IMR-90 (cell line): ENCODE measurements around the gene ESD. TPM values are rescaled to one million over a fixed set of nuclear protein-coding genes. Genes with fewer than 3 reads are reported as not detected.

Experiments used
- ATAC-seq: fragments of 200-7000 bp; cut with Tn5 transposase; 2 replicates; pipeline ENCODE4 v1.9.1; 2020; ENCODE audit warnings: low read depth, mild to moderate bottlenecking, moderate library complexity
- BruUV-seq: library from RNA; stranded (reverse); fragments of 400-500 nt; replicated peaks from 2 replicates; lab custom pipeline; 2021; lab: Mats Ljungman, UMichigan
- CTCF ChIA-PET: fragments of 300-600 bp; formaldehyde crosslinking; extraction: SDS; loops from one replicate; lab custom pipeline; 2021; ENCODE audit warnings: antibody characterized with exemption; lab: Yijun Ruan, JAX
- POLR2A ChIA-PET: fragments of 300-600 bp; sonication (Branson Sonifier 250); formaldehyde crosslinking; loops from one replicate; lab custom pipeline; 2022; ENCODE audit warnings: antibody characterized with exemption; ENCODE audit not compliant: unreplicated experiment; lab: Charles Lee
- DNase-seq: peaks from one replicate; pipeline ENCODE4 v3.0.0; 2013
- H2AFZ ChIP-seq: replicated peaks from 2 replicates; pipeline ENCODE3; 2013; ENCODE audit warnings: low read length, mild to moderate bottlenecking; ENCODE audit not compliant: poor library complexity
- H2AK5ac ChIP-seq: 2 replicates; pipeline ENCODE4 v1.6.1; 2013; ENCODE audit warnings: low read depth, low read length, inconsistent platforms
- H2AK9ac ChIP-seq: replicated peaks from 2 replicates; pipeline ENCODE3; 2013; ENCODE audit warnings: mild to moderate bottlenecking, low read depth, low read length, moderate library complexity; ENCODE audit not compliant: poor library complexity
- H2BK120ac ChIP-seq: 2 replicates; pipeline ENCODE4 v1.6.1; 2013; ENCODE audit warnings: low read depth, low read length, inconsistent platforms
- H2BK15ac ChIP-seq: 3 replicates; pipeline ENCODE4 v1.6.1; 2013; ENCODE audit warnings: low read depth, low read length, inconsistent platforms
- H2BK20ac ChIP-seq: 2 replicates; pipeline ENCODE4 v1.6.1; 2013; ENCODE audit warnings: low read depth, mild to moderate bottlenecking, inconsistent platforms, low read length, moderate library complexity
- H2BK5ac ChIP-seq: 2 replicates; pipeline ENCODE4 v1.6.1; 2013; ENCODE audit warnings: mild to moderate bottlenecking, low read depth, low read length, inconsistent platforms; ENCODE audit not compliant: poor library complexity, severe bottlenecking
- H3K14ac ChIP-seq: replicated peaks from 2 replicates; pipeline ENCODE4 v1.6.1; 2013; ENCODE audit warnings: low read depth, low read length, inconsistent platforms
- H3K18ac ChIP-seq: 2 replicates; pipeline ENCODE4 v1.6.1; 2013; ENCODE audit warnings: low read depth, low read length, control low read depth
- H3K23ac ChIP-seq: 2 replicates; pipeline ENCODE4 v1.6.1; 2013; ENCODE audit warnings: low read depth, low read length, inconsistent platforms
- H3K27ac ChIP-seq: 2 replicates; pipeline ENCODE4 v1.5.1; 2013; ENCODE audit warnings: mild to moderate bottlenecking, control low read depth, low read length; ENCODE audit not compliant: insufficient read depth
- H3K27me3 ChIP-seq: 2 replicates; pipeline ENCODE4 v1.6.1; 2013; ENCODE audit warnings: low read length; ENCODE audit not compliant: control insufficient read depth, insufficient read depth
- H3K36me3 ChIP-seq: 2 replicates; pipeline ENCODE4 v1.6.1; 2013; ENCODE audit warnings: low read length, mixed read lengths; ENCODE audit not compliant: control insufficient read depth, insufficient read depth
- H3K4ac ChIP-seq: 2 replicates; pipeline ENCODE4 v1.6.1; 2013; ENCODE audit warnings: low read depth, low read length, inconsistent platforms
- H3K4me1 ChIP-seq: 2 replicates; pipeline ENCODE4 v1.6.1; 2013; ENCODE audit warnings: low read length, mixed read lengths; ENCODE audit not compliant: control insufficient read depth, insufficient read depth
- H3K4me2 ChIP-seq: 2 replicates; pipeline ENCODE4 v1.6.1; 2013; ENCODE audit warnings: low read depth, mild to moderate bottlenecking, control low read depth, low read length, moderate library complexity
- H3K4me3 ChIP-seq: 2 replicates; pipeline ENCODE4 v1.5.1; 2013; ENCODE audit warnings: low read depth, mild to moderate bottlenecking, control low read depth, low read length, moderate library complexity; ENCODE audit not compliant: insufficient read depth
- H3K56ac ChIP-seq: 2 replicates; pipeline ENCODE4 v1.6.1; 2013; ENCODE audit warnings: low read length, inconsistent platforms; ENCODE audit not compliant: insufficient read depth; ENCODE audit errors: extremely low read depth
- H3K79me1 ChIP-seq, 2 experiments: 2 replicates each; pipeline ENCODE4 v1.6.1; 2013; ENCODE audit warnings: low read length in 2 of 2, inconsistent platforms in 1 of 2, low read depth in 1 of 2
- H3K9ac ChIP-seq: 2 replicates; pipeline ENCODE4 v1.6.1; 2013; ENCODE audit warnings: low read depth, low read length, control low read depth
- H3K9me1 ChIP-seq: 2 replicates; pipeline ENCODE4 v1.6.1; 2013; ENCODE audit warnings: low read length, inconsistent platforms; ENCODE audit not compliant: insufficient read depth
- H3K9me3 ChIP-seq: 2 replicates; pipeline ENCODE4 v1.6.1; 2013; ENCODE audit warnings: low read length; ENCODE audit not compliant: control insufficient read depth, insufficient read depth
- H4K20me1 ChIP-seq: 2 replicates; pipeline ENCODE4 v1.6.1; 2013; ENCODE audit warnings: low read length, inconsistent platforms; ENCODE audit not compliant: insufficient read depth
- H4K5ac ChIP-seq: 2 replicates; pipeline ENCODE4 v1.6.1; 2013; ENCODE audit warnings: mild to moderate bottlenecking, low read depth, low read length, control low read depth
- H4K8ac ChIP-seq, 2 experiments: 2 replicates each; pipeline ENCODE4 v1.6.1; 2013; ENCODE audit warnings: low read depth in 2 of 2, low read length in 2 of 2, control low read depth in 1 of 2, inconsistent platforms in 1 of 2
- H4K91ac ChIP-seq: 2 replicates; pipeline ENCODE4 v1.6.1; 2013; ENCODE audit warnings: low read depth, low read length, inconsistent platforms; ENCODE audit not compliant: insufficient read depth
- BHLHE40 ChIP-seq: fragments of 150-350 bp; IDR thresholded peaks from 2 replicates; pipeline ENCODE4 v1.6.1; 2016; ENCODE audit warnings: mild to moderate bottlenecking, low read depth, low read length
- CEBPB ChIP-seq: IDR thresholded peaks from 2 replicates; pipeline ENCODE4 v1.6.1; 2012; ENCODE audit warnings: low read depth, low read length, improper control_type of control experiment
- CHD1 ChIP-seq: IDR thresholded peaks from 2 replicates; pipeline ENCODE4 v1.6.1; 2012; ENCODE audit warnings: low read depth, low read length, improper control_type of control experiment
- FOS ChIP-seq: fragments of 150-350 bp; IDR thresholded peaks from 2 replicates; pipeline ENCODE4 v1.6.1; 2016; ENCODE audit warnings: low read depth, low read length
- MAZ ChIP-seq: IDR thresholded peaks from 2 replicates; pipeline ENCODE4 v1.6.1; 2012; ENCODE audit warnings: low read depth, mild to moderate bottlenecking, low read length, improper control_type of control experiment, moderate library complexity, borderline replicate concordance
- MXI1 ChIP-seq: IDR thresholded peaks from 2 replicates; pipeline ENCODE4 v1.6.1; 2012; ENCODE audit warnings: low read depth, mild to moderate bottlenecking, low read length, moderate library complexity, borderline replicate concordance
- NFE2L2 ChIP-seq: fragments of 150-350 bp; IDR thresholded peaks from 2 replicates; pipeline ENCODE4 v1.6.1; 2016; ENCODE audit warnings: low read depth, mild to moderate bottlenecking, low read length
- POLR2A ChIP-seq: IDR thresholded peaks from 2 replicates; pipeline ENCODE4 v1.6.1; 2012; ENCODE audit warnings: mild to moderate bottlenecking, low read depth, low read length
- RCOR1 ChIP-seq: IDR thresholded peaks from 2 replicates; pipeline ENCODE4 v1.6.1; 2012; ENCODE audit warnings: mild to moderate bottlenecking, low read length, improper control_type of control experiment; ENCODE audit not compliant: insufficient replicate concordance
- RFX5 ChIP-seq: IDR thresholded peaks from 2 replicates; pipeline ENCODE4 v1.8.0; 2012; ENCODE audit warnings: low read depth, mild to moderate bottlenecking, low read length, moderate library complexity
- SMC3 ChIP-seq: fragments of 150-350 bp; IDR thresholded peaks from 2 replicates; pipeline ENCODE4 v1.6.1; 2016; ENCODE audit warnings: low read depth, mild to moderate bottlenecking, antibody characterized with exemption, low read length, moderate library complexity
- WGBS, 2 experiments: methylation state at CpG; one replicate each; pipeline versions ENCODE4 v1.1.5 to v1.1.7; 2013; ENCODE audit warnings: missing lambda C conversion rate in 2 of 2; ENCODE audit not compliant: insufficient read length in 1 of 2; ENCODE audit errors: extremely low coverage in 2 of 2; 5-methylcytosine and 5-hydroxymethylcytosine counted together
- dilution Hi-C: fragments of 300-500 bp; cut with HindIII; formaldehyde crosslinking; loops from one replicate; pipeline ENCODE4 v1.14.3; 2018; ENCODE audit warnings: low sequenced_read_pairs; ENCODE audit not compliant: unreplicated experiment
- in situ Hi-C: fragments of 300-500 bp; cut with MboI; formaldehyde crosslinking; loops from 3 replicates; pipeline ENCODE4 v1.14.3; 2019; ENCODE audit warnings: low sequenced_read_pairs, inconsistent platforms, mixed read lengths
- intact Hi-C: fragments of 100-400 bp; cut with micrococcal nuclease; formaldehyde crosslinking; loops from 2 replicates; pipeline ENCODE4 v1.10.0; 2022
- polyA plus RNA-seq, 3 experiments: library from polyadenylated mRNA; depleted of rRNA; stranded (reverse); fragments of >200 nt; gene quantifications; 2 replicates each; pipeline ENCODE4 v1.2.3, GENCODE V29; 2012; ENCODE audit warnings: low replicate concordance in 1 of 3
- total RNA-seq: library from RNA; depleted of rRNA; stranded (reverse); fragments of >200 nt; gene quantifications from 2 replicates; pipeline ENCODE4 v1.2.3, GENCODE V29; 2012

The ESD gene
- total and polyA plus RNA-seq, 2 of the 4 experiments (the other 2 are of a cell fraction), result 90.4 to 135 TPM

GRCh38 chr13:46773541-46773940 lies 23.4 kb downstream of the ESD start:
- dilution Hi-C loops, result no loop called here

More at GRCh38 chr13:46773541-46773940, 23.4 kb downstream of the ESD start:
- intact Hi-C loops, result no loop called here
- Histone ChIP-seq H3K79me1 (peaks cover 0 to 4% of the 10 kb centered on the region in 2 experiments; a peak in 1 of 4 replicates), H3K27ac (no peak overlapping the region), H3K4me3 (no peak overlapping the region), H3K4ac (no peak overlapping the region), H2AK9ac (no peak overlapping the region), H2AFZ (no peak overlapping the region), H2BK20ac (no peak overlapping the region), H3K56ac (no peak overlapping the region), H4K20me1 (no peaks in the 10 kb centered on the region), H3K4me2 (no peak overlapping the region), H2BK120ac (no peak overlapping the region), H2AK5ac (no peak overlapping the region), H2BK15ac (no peak overlapping the region), H4K5ac (no peak overlapping the region), H3K27me3 (no peaks in the 10 kb centered on the region), H2BK5ac (no peak overlapping the region), H3K9ac (no peak overlapping the region), H3K9me1 (no peaks in the 10 kb centered on the region; the same call in 1 of the 2 replicates), H3K18ac (no peak overlapping the region), H3K36me3 (peaks cover 12% of the 10 kb centered on the region), H3K4me1 (peaks cover 2% of the 10 kb centered on the region; the same call in 1 of the 2 replicates), H3K14ac (no peak overlapping the region), H3K23ac (no peak overlapping the region), H4K8ac (no peak overlapping the region), H3K9me3 (no peaks in the 10 kb centered on the region), H4K91ac (no peak overlapping the region)
- TF ChIP-seq MXI1 (no peak), NFE2L2 (no peak), POLR2A (no peak), FOS (no peak), CHD1 (no peak), RCOR1 (no peak), BHLHE40 (no peak), SMC3 (no peak), CEBPB (no peak), MAZ (no peak), RFX5 (no peak)
- ChIA-PET POLR2A (no interaction called here), CTCF (no interaction called here)
- no TSS peak for BruUV-seq
- in situ Hi-C loops, result no loop called here
- WGBS, 2 experiments, result no CpG with 5 or more reads among the region's 2 CpGs
- DNase-seq (no peak), ATAC-seq (no peak)
